B cell (primary cell): ENCODE data around the gene DKK3. TPM values are rescaled to one million over a fixed set of nuclear protein-coding genes. Genes with fewer than 3 reads are reported as not detected.
A peak's percentile ranks its signal among the peaks of the same experiment; 100 is the strongest.

Experiments used
- ATAC-seq: fragments of 200-7000 bp; cut with Tn5 transposase; one replicate; pipeline ENCODE4 v1.10.0; 2021; ENCODE audit warnings: low read depth, mild to moderate bottlenecking, moderate number of reproducible peaks, moderate library complexity
- CTCF ChIA-PET: fragments of 350-600 bp; sonication (Branson Sonifier 250); formaldehyde crosslinking; loops from one replicate; lab custom pipeline; 2021; ENCODE audit warnings: antibody characterized with exemption, inconsistent platforms; lab: Charles Lee
- POLR2A ChIA-PET: fragments of 350-600 bp; sonication (Branson Sonifier 250); formaldehyde crosslinking; loops from one replicate; lab custom pipeline; 2021; ENCODE audit warnings: antibody characterized with exemption; lab: Charles Lee
- DNase-seq: peaks from one replicate; pipeline ENCODE4 v3.0.0; 2013
- H2AFZ ChIP-seq: 2 replicates; pipeline ENCODE4 v1.6.1; 2012; ENCODE audit warnings: mild to moderate bottlenecking, low read depth, low read length; ENCODE audit not compliant: insufficient read depth, poor library complexity, severe bottlenecking
- H3K27ac ChIP-seq, 2 donors: 1 replicate in 1 of 2; 2 replicates in 1 of 2; pipeline ENCODE4 v1.5.1; 2012 to 2013; ENCODE audit warnings: low read length in 2 of 2, mild to moderate bottlenecking in 2 of 2, moderate library complexity in 1 of 2
- H3K27me3 ChIP-seq, 4 experiments: fragments of 200-600 bp in 1 of 4; sonication (generic) in 1 of 4; replicated peaks in 1 of 4; 1 replicate in 2 of 4; 2 replicates in 2 of 4; pipeline versions ENCODE4 v1.6.1 to v1.7.0; 2013 to 2016; ENCODE audit warnings: low read length in 3 of 4, mild to moderate bottlenecking in 2 of 4, mixed read lengths in 1 of 4, moderate library complexity in 1 of 4; ENCODE audit not compliant: insufficient read depth in 4 of 4, control insufficient read depth in 3 of 4; ENCODE audit errors: control extremely low read depth in 1 of 4
- H3K36me3 ChIP-seq, 2 experiments: replicated peaks in 1 of 2; 1 replicate in 1 of 2; 2 replicates in 1 of 2; pipeline versions ENCODE4 v1.6.1 to v1.7.1; 2013; ENCODE audit warnings: low read length in 1 of 2; ENCODE audit not compliant: insufficient read depth in 2 of 2, control insufficient read depth in 1 of 2; ENCODE audit errors: control extremely low read depth in 1 of 2, extremely low read depth in 1 of 2
- H3K4me1 ChIP-seq, 2 donors: fragments of 200-600 bp in 1 of 2; sonication (generic) in 1 of 2; 1 replicate in 1 of 2; 2 replicates in 1 of 2; pipeline versions ENCODE4 v1.5.1 to v1.6.1; 2013 to 2017; ENCODE audit warnings: low read length in 2 of 2; ENCODE audit not compliant: control insufficient read depth in 2 of 2, insufficient read depth in 2 of 2
- H3K4me2 ChIP-seq: replicated peaks from 2 replicates; pipeline ENCODE3; 2012; ENCODE audit warnings: mild to moderate bottlenecking, low read depth, low read length; ENCODE audit not compliant: poor library complexity, severe bottlenecking
- H3K4me3 ChIP-seq, 5 experiments: fragments of 200-600 bp in 1 of 5; sonication (generic) in 1 of 5; 1 replicate in 3 of 5; 2 replicates in 2 of 5; pipeline versions ENCODE4 v1.5.1 to v1.7.0; 2011 to 2016; ENCODE audit warnings: low read length in 4 of 5, mild to moderate bottlenecking in 4 of 5, low read depth in 2 of 5, control low read depth in 1 of 5, moderate library complexity in 1 of 5; ENCODE audit not compliant: insufficient read depth in 1 of 5; ENCODE audit errors: control extremely low read depth in 1 of 5, extremely low read depth in 1 of 5
- H3K79me2 ChIP-seq: fragments of 200-600 bp; sonication (generic); one replicate; pipeline ENCODE4 v1.6.0; 2016; ENCODE audit warnings: low read length; ENCODE audit not compliant: control insufficient read depth, insufficient read depth
- H3K9ac ChIP-seq: fragments of 200-600 bp; sonication (generic); 2 replicates; pipeline ENCODE4 v1.6.1; 2017; ENCODE audit warnings: mild to moderate bottlenecking, low read length, moderate library complexity
- H3K9me3 ChIP-seq, 3 donors: one replicate each; pipeline versions ENCODE4 v1.6.1 to v1.7.1; 2013; ENCODE audit warnings: low read length in 2 of 3; ENCODE audit not compliant: control insufficient read depth in 2 of 3, insufficient read depth in 1 of 3; ENCODE audit errors: control extremely low read depth in 1 of 3
- H4K20me1 ChIP-seq: 2 replicates; pipeline ENCODE4 v1.6.0; 2012; ENCODE audit warnings: mild to moderate bottlenecking, low read length; ENCODE audit not compliant: insufficient read depth, control insufficient read depth, poor library complexity, severe bottlenecking
- H3K27ac Mint-ChIP-seq: one replicate; pipeline ENCODE4 v1.8.0; 2021; ENCODE audit warnings: mixed read lengths
- H3K27me3 Mint-ChIP-seq: one replicate; pipeline ENCODE4 v1.8.0; 2021; ENCODE audit warnings: mixed read lengths
- H3K4me1 Mint-ChIP-seq: one replicate; pipeline ENCODE4 v1.8.0; 2021; ENCODE audit warnings: mixed read lengths
- H3K4me3 Mint-ChIP-seq: one replicate; pipeline ENCODE4 v1.8.0; 2021; ENCODE audit warnings: mixed read lengths
- H3K9me3 Mint-ChIP-seq: one replicate; pipeline ENCODE4 v1.8.0; 2022; ENCODE audit warnings: mixed read lengths; ENCODE audit not compliant: insufficient read depth
- EZH2 ChIP-seq: IDR thresholded peaks from 2 replicates; pipeline ENCODE4 v1.6.1; 2012; ENCODE audit warnings: borderline replicate concordance, low read depth, mild to moderate bottlenecking, moderate library complexity, low read length; ENCODE audit not compliant: insufficient read depth, poor library complexity, severe bottlenecking
- WGBS: methylation state at CpG from one replicate; pipeline ENCODE4 v1.1.5; 2013; ENCODE audit warnings: missing lambda C conversion rate; ENCODE audit not compliant: insufficient coverage; 5-methylcytosine and 5-hydroxymethylcytosine counted together
- intact Hi-C: fragments of 100-400 bp; cut with micrococcal nuclease; formaldehyde crosslinking; loops from one replicate; pipeline ENCODE4 v1.10.0; 2022
- polyA plus RNA-seq: library from polyadenylated mRNA; depleted of rRNA; stranded (reverse); fragments of >200 nt; gene quantifications from 2 replicates; pipeline ENCODE4 v1.2.3, GENCODE V29; 2012
- total RNA-seq, 2 donors: library from RNA; stranded (reverse); fragments of 120-200 nt in 1 of 2; gene quantifications; 1 replicate in 1 of 2; 2 replicates in 1 of 2; pipeline versions ENCODE4 v1.2.3 to v1.2.4, GENCODE V29; 2013 to 2022
- TF ChIP-seq, protein P1 (sequence below): fragments of 200-600 bp; IDR thresholded peaks from one replicate; pipeline ENCODE4 v1.8.0; 2022; ENCODE audit warnings: antibody characterized with exemption, mild to moderate bottlenecking

Gene DKK3
- total and polyA plus RNA-seq, 2 donors (not counting 1 experiment from before 2014, with no cell fraction given), result 0.33 TPM; not detected in 1

DNA sequence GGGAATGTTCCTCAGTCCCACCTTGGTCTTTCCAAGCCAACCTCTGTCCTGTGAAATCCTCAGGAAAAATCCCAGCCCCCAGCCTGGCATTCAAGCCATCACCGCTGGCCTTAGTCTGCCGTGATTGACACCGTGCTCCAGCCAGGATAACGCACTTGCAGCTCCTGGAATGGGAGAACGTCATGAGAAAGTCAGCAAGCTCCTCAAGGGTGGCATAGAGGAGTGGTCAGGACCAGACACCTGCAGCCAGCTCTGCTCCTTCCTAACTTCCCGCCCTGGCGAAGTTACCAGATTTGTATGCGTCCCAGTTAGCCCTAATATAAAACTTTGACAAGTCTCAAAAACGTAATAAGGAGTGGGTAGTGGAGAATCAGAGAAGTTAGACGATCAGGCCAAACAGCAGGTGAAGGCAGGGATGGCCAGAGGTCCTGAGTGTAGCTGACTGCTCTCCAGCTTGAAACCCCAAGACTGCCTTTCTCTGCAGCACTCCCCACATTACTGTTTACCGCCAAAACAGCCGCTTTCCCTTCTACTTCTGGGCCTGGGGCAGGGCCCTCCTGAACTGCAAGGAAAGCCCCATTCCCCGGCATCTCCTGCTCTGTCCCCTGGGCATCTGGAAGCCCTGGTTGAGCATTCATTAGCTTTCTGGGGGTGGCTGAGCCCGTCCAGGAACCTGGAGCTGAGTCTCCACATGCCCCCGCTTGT lies 1.3 kb upstream of the DKK3 start:
- H3K4me2 ChIP-seq, result no peak overlapping the region
- ChIA-PET CTCF (interaction anchor here (1.2 kb wide), 1 partner anchor 34 kb away, joined by 3 read pairs; no protein-coding TSS in a partner anchor), POLR2A (no interaction called here)

More for the DNA sequence above, 1.3 kb upstream of the DKK3 start:
- Mint-ChIP-seq H3K27ac (no peak overlapping the region), H3K4me1 (peaks cover 11% of the 10 kb centered on the region), H3K4me3 (peak overlapping the region; percentile 33), H3K9me3 (no peaks in the 10 kb centered on the region), H3K27me3 (peaks cover 74% of the 10 kb centered on the region)
- peaks cover 0 to 43% (median 24%) of the 10 kb centered on the region in 4 experiments for H3K27me3 ChIP-seq
- ATAC-seq (no peak), DNase-seq (no peak)
- no peaks in the 10 kb centered on the region for H3K9me3 ChIP-seq
- intact Hi-C loops, result no loop called here
- no peak overlapping the region for H2AFZ ChIP-seq
- H4K20me1 ChIP-seq, result no peaks in the 10 kb centered on the region
- no peak for TF ChIP-seq EZH2
- TF ChIP-seq, protein P1, sequence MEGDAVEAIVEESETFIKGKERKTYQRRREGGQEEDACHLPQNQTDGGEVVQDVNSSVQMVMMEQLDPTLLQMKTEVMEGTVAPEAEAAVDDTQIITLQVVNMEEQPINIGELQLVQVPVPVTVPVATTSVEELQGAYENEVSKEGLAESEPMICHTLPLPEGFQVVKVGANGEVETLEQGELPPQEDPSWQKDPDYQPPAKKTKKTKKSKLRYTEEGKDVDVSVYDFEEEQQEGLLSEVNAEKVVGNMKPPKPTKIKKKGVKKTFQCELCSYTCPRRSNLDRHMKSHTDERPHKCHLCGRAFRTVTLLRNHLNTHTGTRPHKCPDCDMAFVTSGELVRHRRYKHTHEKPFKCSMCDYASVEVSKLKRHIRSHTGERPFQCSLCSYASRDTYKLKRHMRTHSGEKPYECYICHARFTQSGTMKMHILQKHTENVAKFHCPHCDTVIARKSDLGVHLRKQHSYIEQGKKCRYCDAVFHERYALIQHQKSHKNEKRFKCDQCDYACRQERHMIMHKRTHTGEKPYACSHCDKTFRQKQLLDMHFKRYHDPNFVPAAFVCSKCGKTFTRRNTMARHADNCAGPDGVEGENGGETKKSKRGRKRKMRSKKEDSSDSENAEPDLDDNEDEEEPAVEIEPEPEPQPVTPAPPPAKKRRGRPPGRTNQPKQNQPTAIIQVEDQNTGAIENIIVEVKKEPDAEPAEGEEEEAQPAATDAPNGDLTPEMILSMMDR, result no peak
- H3K79me2 ChIP-seq, result no peaks in the 10 kb centered on the region
- H3K4me1 ChIP-seq, result peaks cover 3 to 6% of the 10 kb centered on the region in 2 donors
- no peak overlapping the region for H3K9ac ChIP-seq
- H3K36me3 ChIP-seq, result no peaks in the 10 kb centered on the region
- H3K4me3 ChIP-seq, result no peak overlapping the region
- 53% methylated on average over 11 of the region's 15 CpGs for WGBS
- no peak overlapping the region for H3K27ac ChIP-seq
